Subcutaneous adipose tissue (tissue), 4 donors: ENCODE data around the gene ASRGL1. TPM values are rescaled to one million over a fixed set of nuclear protein-coding genes. Genes with fewer than 3 reads are reported as not detected.

Source experiments
- total RNA-seq, 4 donors: library from RNA; depleted of rRNA; stranded (reverse); fragments of >200 nt; gene quantifications; one replicate each; pipeline ENCODE4 v1.1.0, GENCODE V29; 2016
- TF ChIP-seq, protein P1 (sequence below): fragments of 450-650 bp; IDR thresholded peaks from one replicate; pipeline ENCODE4 v1.5.1; 2016; ENCODE audit warnings: low read depth, mild to moderate bottlenecking, control low read depth, antibody characterized with exemption, moderate library complexity

The ASRGL1 gene
- 10 to 100 TPM in 3 of 4 donors, 1 to 10 TPM in 1; 9.6 to 32.0 (median 15.0) TPM for total RNA-seq

- TF ChIP-seq, protein P1, sequence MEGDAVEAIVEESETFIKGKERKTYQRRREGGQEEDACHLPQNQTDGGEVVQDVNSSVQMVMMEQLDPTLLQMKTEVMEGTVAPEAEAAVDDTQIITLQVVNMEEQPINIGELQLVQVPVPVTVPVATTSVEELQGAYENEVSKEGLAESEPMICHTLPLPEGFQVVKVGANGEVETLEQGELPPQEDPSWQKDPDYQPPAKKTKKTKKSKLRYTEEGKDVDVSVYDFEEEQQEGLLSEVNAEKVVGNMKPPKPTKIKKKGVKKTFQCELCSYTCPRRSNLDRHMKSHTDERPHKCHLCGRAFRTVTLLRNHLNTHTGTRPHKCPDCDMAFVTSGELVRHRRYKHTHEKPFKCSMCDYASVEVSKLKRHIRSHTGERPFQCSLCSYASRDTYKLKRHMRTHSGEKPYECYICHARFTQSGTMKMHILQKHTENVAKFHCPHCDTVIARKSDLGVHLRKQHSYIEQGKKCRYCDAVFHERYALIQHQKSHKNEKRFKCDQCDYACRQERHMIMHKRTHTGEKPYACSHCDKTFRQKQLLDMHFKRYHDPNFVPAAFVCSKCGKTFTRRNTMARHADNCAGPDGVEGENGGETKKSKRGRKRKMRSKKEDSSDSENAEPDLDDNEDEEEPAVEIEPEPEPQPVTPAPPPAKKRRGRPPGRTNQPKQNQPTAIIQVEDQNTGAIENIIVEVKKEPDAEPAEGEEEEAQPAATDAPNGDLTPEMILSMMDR, result no peak
These were observed at the start of gene ASRGL1 for GRCh38 chr11:62337303-62338181. Gene ASRGL1, plus strand, starts transcription at chr11:62337448. Its CDS starts 530 bp downstream, at chr11:62337978.

DNA sequence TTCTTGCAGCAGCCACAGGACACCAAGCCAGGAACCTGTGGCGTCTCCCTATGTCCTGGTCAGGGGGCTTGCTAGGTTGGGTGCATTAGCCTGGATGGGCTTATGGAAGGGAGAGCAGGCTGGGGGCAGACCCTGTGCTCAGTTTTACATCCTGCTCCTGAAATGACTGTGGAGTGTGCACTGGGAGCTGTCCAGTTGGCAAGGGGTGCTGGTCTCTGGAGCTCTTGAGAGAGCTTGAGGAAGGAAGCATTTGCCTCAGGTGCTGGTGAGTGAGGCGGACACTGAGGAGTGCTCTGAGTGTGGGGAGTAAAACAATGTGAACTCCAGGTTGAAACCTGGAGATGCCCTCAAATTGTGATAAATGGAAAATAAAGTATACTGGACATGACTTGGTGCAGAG is 41.7 kb upstream of the ASRGL1 start:
- TF ChIP-seq, protein P1, result no peak

DNA sequence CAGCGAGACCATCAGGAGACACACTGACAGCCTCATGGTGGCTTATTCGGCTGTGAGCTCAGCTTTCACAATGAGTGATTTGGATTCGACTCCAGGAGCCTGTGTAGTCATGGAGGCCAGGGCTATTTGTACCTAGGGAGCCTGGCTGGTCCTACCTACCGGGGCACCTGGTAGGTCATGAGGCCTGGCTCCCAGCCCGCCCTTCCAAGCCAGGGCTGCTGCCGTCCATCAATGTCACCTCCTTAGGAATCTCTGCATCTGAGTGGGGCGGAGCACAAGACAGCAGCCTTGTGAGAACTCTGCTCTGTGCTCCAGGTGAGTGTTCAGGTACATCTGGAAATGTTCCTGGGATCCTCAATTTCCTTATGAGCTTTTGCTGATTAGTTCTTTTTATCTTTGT is 38.3 kb upstream of the ASRGL1 start, which contains the start of gene SCGB1D4:
TSS of gene SCGB1D4 (minus strand) at position 101 of the 400 bp plus-strand sequence. CDS start at position 36, 65 bp downstream.
- TF ChIP-seq, protein P1, result no peak

DNA sequence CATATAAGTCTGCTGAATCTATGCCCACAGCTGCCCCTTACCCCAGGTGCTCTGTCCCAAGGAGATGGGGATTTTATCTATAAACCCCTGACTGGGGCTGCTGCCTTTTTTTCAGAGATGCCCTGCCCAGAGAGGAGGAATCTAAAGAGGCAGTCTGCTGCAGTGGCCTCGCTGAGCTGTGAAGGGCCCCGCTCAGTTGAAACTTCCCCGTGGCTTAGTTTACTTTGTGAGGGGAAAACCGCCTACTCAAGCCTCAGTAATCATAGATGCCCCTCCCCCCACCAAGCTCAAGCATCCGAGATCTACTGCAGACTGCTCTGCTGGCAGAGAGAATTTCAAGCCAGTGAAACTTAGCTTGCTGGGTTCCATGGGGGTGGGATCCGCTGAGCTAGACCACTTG is 31.0 kb upstream of the ASRGL1 start:
- TF ChIP-seq, protein P1, result no peak

DNA sequence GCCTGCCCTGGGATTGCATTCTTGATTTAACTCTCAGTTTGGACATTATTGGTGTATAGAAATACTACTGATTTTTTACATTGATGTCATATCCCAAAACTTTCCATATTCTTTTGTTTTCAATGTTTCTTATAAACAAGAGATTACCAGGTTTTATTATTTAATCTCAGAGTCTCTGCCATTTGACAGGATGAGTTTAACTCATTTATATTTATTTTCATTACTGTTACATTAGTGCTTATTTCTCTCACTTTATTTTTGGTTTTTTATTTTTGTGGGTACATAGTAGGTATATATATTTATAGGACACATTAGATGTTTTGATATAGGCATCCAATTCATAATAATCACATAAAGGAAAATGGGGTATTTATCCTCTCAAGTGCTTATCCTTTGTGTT is 29.3 kb upstream of the ASRGL1 start:
- TF ChIP-seq, protein P1, result no peak

DNA sequence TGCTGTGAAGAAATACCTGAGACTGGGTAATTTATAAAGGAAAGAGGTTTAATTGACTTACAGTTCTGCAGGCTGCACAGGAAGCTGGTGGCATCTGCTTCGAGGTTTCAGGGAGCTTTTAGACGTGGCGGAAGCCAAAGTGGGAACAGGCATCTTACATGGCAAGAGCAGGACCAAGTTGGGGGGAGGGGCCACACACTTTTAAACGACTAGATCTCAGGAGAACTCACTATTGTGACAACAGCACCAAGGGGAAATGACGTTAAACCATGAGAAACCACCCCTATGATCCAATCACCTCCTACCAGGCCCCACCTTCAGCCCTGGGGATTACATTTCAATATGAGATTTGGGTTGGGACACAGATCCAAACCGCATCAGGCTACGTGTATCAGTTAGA is 27.3 kb upstream of the ASRGL1 start:
- TF ChIP-seq, protein P1, result no peak

GRCh38 chr11:62315431-62315830 is 21.8 kb upstream of the ASRGL1 start:
- TF ChIP-seq, protein P1, result no peak
